K562 treated with DMSO at 1 percent for 48 hours (cell line): ENCODE measurements around the gene MFSD2A. TPM values are rescaled to one million over a fixed set of nuclear protein-coding genes. Genes with fewer than 3 reads are reported as not detected.

Experiments
- total RNA-seq: library from RNA; unstranded; fragments of 300-600 nt; gene quantifications from 2 replicates; pipeline ENCODE4 v1.2.3, GENCODE V29; 2022; ENCODE audit warnings: low replicate concordance; ENCODE audit errors: extremely low read depth

Gene MFSD2A
- not detected in 2 replicates for total RNA-seq

DNA sequence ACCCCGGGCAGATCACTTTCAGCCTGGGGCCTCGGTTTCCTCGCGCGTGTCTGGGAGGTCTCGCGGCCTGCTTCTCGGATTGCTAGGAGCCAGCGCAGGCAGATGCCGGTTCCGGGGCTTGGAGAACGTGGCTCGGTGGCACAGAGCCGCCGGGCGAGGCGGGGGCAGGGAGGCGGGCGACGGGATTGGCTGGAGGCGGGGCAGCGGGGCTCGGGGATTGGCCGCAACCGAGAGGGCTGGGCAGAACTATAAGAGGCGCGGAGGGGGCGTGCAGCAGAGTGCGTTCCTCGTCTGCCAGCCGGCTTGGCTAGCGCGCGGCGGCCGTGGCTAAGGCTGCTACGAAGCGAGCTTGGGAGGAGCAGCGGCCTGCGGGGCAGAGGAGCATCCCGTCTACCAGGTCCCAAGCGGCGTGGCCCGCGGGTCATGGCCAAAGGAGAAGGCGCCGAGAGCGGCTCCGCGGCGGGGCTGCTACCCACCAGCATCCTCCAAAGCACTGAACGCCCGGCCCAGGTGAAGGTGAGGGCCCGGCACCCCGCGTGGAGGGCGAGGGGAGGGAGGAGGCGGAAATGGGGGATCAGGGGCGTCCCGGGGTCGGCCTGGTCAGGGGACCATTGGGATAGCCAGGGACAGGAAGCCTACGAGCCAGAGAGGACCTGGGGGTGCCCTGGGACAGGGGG is at the start of gene MFSD2A:
TSS of gene MFSD2A (plus strand) at position 276 of the 677 bp plus-strand sequence. CDS start at position 424, 148 bp downstream.

Other genes starting within 250 kb of the MFSD2A start
- gene PPIE, start 216.3 kb upstream of the MFSD2A start, total RNA-seq, result not detected in 2 replicates
- gene OXCT2, start 183.8 kb upstream of the MFSD2A start, total RNA-seq, result not detected in 2 replicates
- not detected in 2 replicates for gene BMP8B, start 166.3 kb upstream of the MFSD2A start, total RNA-seq
- not detected in 2 replicates for gene TRIT1, start 71.6 kb upstream of the MFSD2A start, total RNA-seq
- not detected in 2 replicates for gene MYCL, start 53.2 kb upstream of the MFSD2A start, total RNA-seq
- 147 TPM in 1 of 2 replicates, not detected in the other for gene CAP1, start 85.6 kb downstream of the MFSD2A start, total RNA-seq
- gene PPT1, start 142.1 kb downstream of the MFSD2A start, total RNA-seq, result not detected in 2 replicates
- gene RLF, start 206.2 kb downstream of the MFSD2A start, total RNA-seq, result not detected in 2 replicates